HEK293T (cell line): ENCODE results near the gene MAP4K5.

Source experiments
- BHLHE40 ChIP-seq: fragments of 450-650 bp; IDR thresholded peaks from 2 replicates; pipeline ENCODE4 v1.6.1; 2016; ENCODE audit warnings: mild to moderate bottlenecking, moderate library complexity, borderline replicate concordance
- CTBP1 ChIP-seq: fragments of 450-650 bp; IDR thresholded peaks from 2 replicates; pipeline ENCODE4 v1.6.1; 2016; ENCODE audit warnings: borderline replicate concordance
- ELF4 ChIP-seq: fragments of 450-650 bp; IDR thresholded peaks from 2 replicates; pipeline ENCODE4 v1.6.1; 2017; ENCODE audit warnings: antibody characterized with exemption
- FOXK2 ChIP-seq: fragments of 450-650 bp; IDR thresholded peaks from 2 replicates; pipeline ENCODE4 v1.6.1; 2016; ENCODE audit warnings: mild to moderate bottlenecking
- FOXM1 ChIP-seq: fragments of 450-650 bp; IDR thresholded peaks from 2 replicates; pipeline ENCODE4 v1.6.1; 2017; ENCODE audit warnings: mild to moderate bottlenecking, borderline replicate concordance
- LEF1 ChIP-seq: fragments of 450-650 bp; IDR thresholded peaks from 2 replicates; pipeline ENCODE4 v1.6.1; 2017; ENCODE audit warnings: mild to moderate bottlenecking, borderline replicate concordance
- NFRKB ChIP-seq: fragments of 450-650 bp; IDR thresholded peaks from 2 replicates; pipeline ENCODE4 v1.6.1; 2016; ENCODE audit warnings: mild to moderate bottlenecking, moderate library complexity
- SP1 ChIP-seq: fragments of 450-650 bp; IDR thresholded peaks from 2 replicates; pipeline ENCODE4 v1.6.1; 2017
- ZNF384 ChIP-seq: fragments of 450-650 bp; IDR thresholded peaks from 2 replicates; pipeline ENCODE4 v1.6.1; 2016
- TF ChIP-seq, protein P1 (sequence below): fragments of 450-650 bp; IDR thresholded peaks from 2 replicates; pipeline ENCODE4 v1.6.1; 2016

DNA sequence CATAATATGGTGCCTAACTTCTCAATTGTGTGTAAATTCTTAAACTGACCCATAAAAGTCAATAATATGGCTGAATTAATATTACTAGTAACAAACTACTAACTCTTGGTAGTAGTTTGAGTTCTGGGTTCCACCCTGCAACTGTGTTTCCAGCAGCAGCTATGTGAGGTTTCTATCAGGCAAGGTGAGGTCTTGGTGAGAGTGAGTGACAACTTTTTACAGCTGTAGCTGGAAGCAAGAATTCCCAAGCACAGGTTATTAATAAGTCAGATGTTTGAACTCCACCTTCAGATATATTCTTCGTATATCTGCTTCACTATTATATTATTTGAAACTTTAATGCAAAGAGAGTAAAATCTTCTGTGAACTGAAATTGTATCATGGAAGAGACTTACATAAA, 43.8 kb downstream of the MAP4K5 start:
- TF ChIP-seq ELF4 (no peak), LEF1 (no peak), FOXM1 (no peak), CTBP1 (no peak), BHLHE40 (no peak), SP1 (no peak), NFRKB (no peak), FOXK2 (no peak), ZNF384 (no peak)
- TF ChIP-seq, protein P1, sequence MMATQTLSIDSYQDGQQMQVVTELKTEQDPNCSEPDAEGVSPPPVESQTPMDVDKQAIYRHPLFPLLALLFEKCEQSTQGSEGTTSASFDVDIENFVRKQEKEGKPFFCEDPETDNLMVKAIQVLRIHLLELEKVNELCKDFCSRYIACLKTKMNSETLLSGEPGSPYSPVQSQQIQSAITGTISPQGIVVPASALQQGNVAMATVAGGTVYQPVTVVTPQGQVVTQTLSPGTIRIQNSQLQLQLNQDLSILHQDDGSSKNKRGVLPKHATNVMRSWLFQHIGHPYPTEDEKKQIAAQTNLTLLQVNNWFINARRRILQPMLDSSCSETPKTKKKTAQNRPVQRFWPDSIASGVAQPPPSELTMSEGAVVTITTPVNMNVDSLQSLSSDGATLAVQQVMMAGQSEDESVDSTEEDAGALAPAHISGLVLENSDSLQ = no peak
